Breast epithelium (tissue), 3 donors: Measurements from ENCODE around the gene ASCC1.

ENCODE experiments used
- CTCF ChIP-seq, 3 donors: fragments of 450-650 bp; IDR thresholded peaks; one replicate each; pipeline ENCODE4 v1.5.1; 2016 to 2017; ENCODE audit warnings: antibody characterized with exemption in 3 of 3, mild to moderate bottlenecking in 3 of 3, moderate library complexity in 3 of 3
- POLR2A ChIP-seq: fragments of 450-650 bp; IDR thresholded peaks from one replicate; pipeline ENCODE4 v1.6.1; 2016; ENCODE audit warnings: antibody characterized with exemption, mild to moderate bottlenecking, moderate library complexity
- POLR2AphosphoS5 ChIP-seq, 3 donors: sonication (generic); formaldehyde crosslinking; IDR thresholded peaks; one replicate each; pipeline ENCODE4 v1.6.1; 2017; ENCODE audit warnings: antibody characterized with exemption in 3 of 3

DNA sequence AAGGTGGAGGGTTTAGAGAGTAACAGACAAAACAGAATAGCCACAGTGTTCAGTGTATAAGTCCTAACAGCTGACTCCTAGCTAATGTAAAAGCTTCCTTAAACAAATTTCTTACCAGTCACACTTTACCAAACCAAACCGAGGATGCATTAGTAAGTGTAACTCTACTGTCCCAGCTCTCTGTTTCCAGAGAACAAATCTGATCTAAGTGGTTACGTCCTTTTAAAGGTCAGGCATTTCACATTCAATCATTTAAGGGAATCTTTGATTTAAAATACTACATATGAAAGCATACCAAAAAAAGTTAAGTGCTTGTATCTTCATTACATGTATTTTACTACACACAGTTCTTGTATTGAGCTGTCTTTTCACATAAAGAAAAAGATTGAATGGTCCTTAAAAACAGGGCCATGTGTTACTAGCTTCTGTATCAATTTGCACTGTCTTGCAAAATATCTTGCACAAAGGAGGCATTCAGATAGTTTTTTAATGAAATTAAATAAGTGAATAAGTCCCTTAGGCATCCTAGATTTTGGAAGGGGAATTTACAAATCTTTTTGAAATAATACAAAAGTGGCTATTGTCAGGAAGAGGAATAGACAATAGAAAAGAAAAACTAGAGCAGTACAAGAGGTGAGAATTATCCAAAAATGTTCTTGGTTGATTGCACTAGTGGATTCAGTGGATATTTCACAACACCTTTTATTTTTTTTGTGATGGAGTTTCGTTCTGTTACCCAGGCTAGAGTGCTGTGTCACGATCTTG, 69.3 kb downstream of the ASCC1 start:
- TF ChIP-seq POLR2A: no peak
- TF ChIP-seq CTCF (IDR thresholded peaks at IDR 0.05): no peak
- no peak for TF ChIP-seq POLR2AphosphoS5 (IDR thresholded peaks at IDR 0.05)
